ENCODE data around the gene PTP4A2. TPM values are rescaled to one million over a fixed set of nuclear protein-coding genes. Genes with fewer than 3 reads are reported as not detected.

Gene PTP4A2
- total and polyA plus RNA-seq, 2 donors (not counting 3 experiments of a cell fraction or from before 2014, with no cell fraction given), result 74.1 to 184 TPM

DNA sequence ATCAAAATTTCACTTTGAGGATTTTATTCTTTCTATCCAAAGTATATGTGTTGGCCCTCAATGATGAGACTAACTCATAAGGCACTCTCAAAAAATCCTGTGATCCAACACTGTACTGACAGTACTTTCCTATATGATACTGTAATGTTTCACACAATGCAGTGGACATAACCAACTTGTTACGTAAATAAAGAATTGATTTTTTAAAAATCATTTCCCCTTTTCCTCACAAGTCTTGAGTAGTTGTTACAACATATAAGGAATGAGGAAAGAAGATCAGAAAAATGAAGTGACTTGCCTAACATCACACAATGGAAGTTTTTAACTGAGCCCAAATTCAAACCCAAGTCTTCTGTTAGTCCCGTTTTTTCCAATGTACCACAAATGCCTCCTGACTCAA, 17.2 kb downstream of the PTP4A2 start:
- no peak overlapping the region for H3K9ac ChIP-seq (replicated peaks; ENCODE audit: extremely low read depth, insufficient read depth, low read length)
- dilution Hi-C loops (cut with MboI; ENCODE audit: extremely low pct_ligation_motif_present, low sequenced_read_pairs) (no loop called here), intact Hi-C loops (cut with micrococcal nuclease) (no loop called here)
- peaks cover 88% of the 10 kb centered on the region for H3K79me2 ChIP-seq (ENCODE audit: control insufficient read depth, insufficient read depth, low read length)
- no peak overlapping the region for H3K4me2 ChIP-seq (ENCODE audit: insufficient read depth, low read length)
- peaks cover 15% of the 10 kb centered on the region for H3K4me1 ChIP-seq (ENCODE audit: control insufficient read depth, extremely low read depth, insufficient read depth, low read length)
- FAIRE-seq, result no peak
- no peaks in the 10 kb centered on the region for H3K27me3 ChIP-seq (ENCODE audit: control insufficient read depth in 2 of 2, insufficient read depth in 2 of 2, low read length in 2 of 2)
- H2AFZ ChIP-seq (ENCODE audit: low read depth, low read length), result no peak overlapping the region
- peaks cover 2 to 3% of the 10 kb centered on the region in 2 experiments for H3K36me3 ChIP-seq (ENCODE audit: control insufficient read depth in 2 of 2, extremely low read depth in 1 of 2, insufficient read depth in 2 of 2, low read length in 2 of 2)
- no peaks in the 10 kb centered on the region for H3K9me3 ChIP-seq (replicated peaks; ENCODE audit: control insufficient read depth, insufficient read depth, low read length)
- H4K20me1 ChIP-seq (replicated peaks; ENCODE audit: control insufficient read depth, extremely low read depth, insufficient read depth, low read length), result peaks cover 5% of the 10 kb centered on the region
- no peak for DNase-seq (ENCODE audit: low read depth, low spot score)
- ChIA-PET POLR2A (no interaction called here), CTCF (interaction anchor here (1.6 kb wide), 1 partner anchor 43 kb away, joined by 5 read pairs; no protein-coding TSS in a partner anchor)
- no peaks in the 10 kb centered on the region for H3K9me1 ChIP-seq (replicated peaks; ENCODE audit: control insufficient read depth, extremely low read depth, insufficient read depth, low read length)
- BruUV-seq (replicated peaks), result no TSS peak
- no peak for TF ChIP-seq FOS (IDR thresholded peaks at IDR 0.05; ENCODE audit: borderline replicate concordance, insufficient read depth, low read length)
- TF ChIP-seq POLR2A (IDR thresholded peaks at IDR 0.05; ENCODE audit: low read depth, low read length), result no peak
- TF ChIP-seq EZH2 (IDR thresholded peaks at IDR 0.05; ENCODE audit: borderline replicate concordance, low read depth, low read length, severe bottlenecking), result no peak
- H3K4me3 ChIP-seq (replicated peaks in 1 of 3; ENCODE audit: insufficient read depth in 1 of 3, low read depth in 1 of 3, low read length in 3 of 3), result no peak overlapping the region
- H3K27ac ChIP-seq (ENCODE audit: insufficient read depth, low read depth, low read length), result no peak overlapping the region

DNA sequence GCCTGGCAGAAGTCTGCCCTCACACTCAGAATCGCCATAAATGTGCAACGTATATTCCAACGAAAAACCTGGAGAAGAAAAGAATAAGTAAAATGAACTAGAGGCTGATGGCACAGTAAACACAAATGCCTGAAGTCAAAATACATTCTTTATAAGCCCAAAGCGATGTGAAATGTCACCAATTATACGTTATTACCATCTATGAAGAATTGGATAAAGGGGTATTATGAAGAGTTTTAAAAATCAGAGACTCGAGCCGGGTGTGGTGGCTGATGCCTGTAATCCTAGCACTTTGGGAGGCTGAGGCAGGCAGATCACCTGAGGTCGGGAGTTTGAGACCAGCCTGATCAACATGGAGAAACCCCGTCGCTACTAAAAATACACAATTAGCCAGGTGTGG, 18.6 kb downstream of the PTP4A2 start:
- Histone ChIP-seq H3K9ac (replicated peaks; ENCODE audit: extremely low read depth, insufficient read depth, low read length) (no peak overlapping the region), H3K27ac (ENCODE audit: insufficient read depth, low read depth, low read length) (no peak overlapping the region), H3K4me3 (replicated peaks in 1 of 3; ENCODE audit: insufficient read depth in 1 of 3, low read depth in 1 of 3, low read length in 3 of 3) (no peak overlapping the region), H4K20me1 (replicated peaks; ENCODE audit: control insufficient read depth, extremely low read depth, insufficient read depth, low read length) (peaks cover 5% of the 10 kb centered on the region), H3K79me2 (ENCODE audit: control insufficient read depth, insufficient read depth, low read length) (peaks cover 85% of the 10 kb centered on the region), H3K9me1 (replicated peaks; ENCODE audit: control insufficient read depth, extremely low read depth, insufficient read depth, low read length) (no peaks in the 10 kb centered on the region), H3K36me3 (ENCODE audit: control insufficient read depth in 2 of 2, extremely low read depth in 1 of 2, insufficient read depth in 2 of 2, low read length in 2 of 2) (peaks cover 4 to 7% of the 10 kb centered on the region in 2 experiments), H3K9me3 (replicated peaks; ENCODE audit: control insufficient read depth, insufficient read depth, low read length) (no peaks in the 10 kb centered on the region), H2AFZ (ENCODE audit: low read depth, low read length) (no peak overlapping the region), H3K4me1 (ENCODE audit: control insufficient read depth, extremely low read depth, insufficient read depth, low read length) (peaks cover 4% of the 10 kb centered on the region), H3K4me2 (ENCODE audit: insufficient read depth, low read length) (no peak overlapping the region), H3K27me3 (ENCODE audit: control insufficient read depth in 2 of 2, insufficient read depth in 2 of 2, low read length in 2 of 2) (no peaks in the 10 kb centered on the region)
- DNase-seq (ENCODE audit: low read depth, low spot score) (no peak), FAIRE-seq (no peak)
- dilution Hi-C loops (cut with MboI; ENCODE audit: extremely low pct_ligation_motif_present, low sequenced_read_pairs) (no loop called here), intact Hi-C loops (cut with micrococcal nuclease) (no loop called here)
- no TSS peak for BruUV-seq (replicated peaks)
- POLR2A ChIA-PET, result no interaction called here
- CTCF ChIA-PET, result interaction anchor here (1.1 kb wide), 1 partner anchor 36 kb away, joined by 4 read pairs; no protein-coding TSS in a partner anchor
- TF ChIP-seq FOS (IDR thresholded peaks at IDR 0.05; ENCODE audit: borderline replicate concordance, insufficient read depth, low read length) (no peak), POLR2A (IDR thresholded peaks at IDR 0.05; ENCODE audit: low read depth, low read length) (no peak)
- TF ChIP-seq, protein P1, sequence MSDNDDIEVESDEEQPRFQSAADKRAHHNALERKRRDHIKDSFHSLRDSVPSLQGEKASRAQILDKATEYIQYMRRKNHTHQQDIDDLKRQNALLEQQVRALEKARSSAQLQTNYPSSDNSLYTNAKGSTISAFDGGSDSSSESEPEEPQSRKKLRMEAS (IDR thresholded peaks at IDR 0.05; ENCODE audit: insufficient read depth, insufficient read length), result no peak
